T follicular helper cell (primary cell): ENCODE results near the gene CCDC9B.

ENCODE experiments used
- DNase-seq: peaks from one replicate; pipeline ENCODE4 v3.0.0-alpha.2; 2020; ENCODE audit warnings: low read depth

Gene CCDC9B

GRCh38 chr15:40365624-40366456, 25.1 kb upstream of the CCDC9B start:
- DNase-seq: no peak

DNA sequence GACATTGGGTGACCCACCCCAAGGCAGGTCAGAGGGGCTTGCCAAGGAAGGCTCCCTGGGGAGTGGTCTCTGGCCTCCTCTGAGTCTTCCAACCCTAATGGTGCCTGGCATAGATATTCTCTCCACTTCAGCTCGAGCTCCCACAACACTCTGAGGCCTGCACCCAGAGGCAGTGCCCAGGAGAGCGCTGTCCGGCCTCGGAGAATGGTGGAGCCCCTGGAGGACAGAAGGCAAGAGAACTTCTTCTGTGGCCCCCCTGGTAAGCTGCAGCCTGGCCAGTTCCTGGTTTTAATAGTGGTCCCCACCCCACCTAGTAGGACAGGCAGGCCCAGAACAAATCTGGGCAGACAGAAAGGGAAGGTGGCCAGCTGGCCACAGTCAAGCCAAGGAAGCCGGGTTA, 24.3 kb upstream of the CCDC9B start:
- no peak for DNase-seq

GRCh38 chr15:40364251-40364650, 23.5 kb upstream of the CCDC9B start:
- no peak for DNase-seq

DNA sequence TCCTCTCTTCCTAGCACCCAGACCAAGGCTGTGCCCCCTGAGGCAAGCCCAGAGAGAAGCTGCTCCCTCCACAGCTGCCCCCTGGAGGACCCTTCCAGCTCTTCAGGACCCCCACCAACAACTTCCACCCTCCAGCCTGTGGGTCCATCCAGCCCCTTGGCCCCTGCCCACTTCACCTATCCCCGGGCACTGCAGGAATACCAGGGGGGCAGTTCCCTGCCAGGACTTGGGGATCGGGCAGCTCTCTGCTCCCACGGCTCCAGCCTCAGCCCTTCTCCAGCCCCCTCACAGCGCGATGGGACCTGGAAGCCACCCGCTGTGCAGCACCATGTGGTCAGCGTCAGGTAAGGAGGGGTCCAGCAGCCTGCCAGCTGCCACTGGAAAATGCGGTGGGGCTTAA, 22.9 kb upstream of the CCDC9B start:
- DNase-seq: no peak

DNA sequence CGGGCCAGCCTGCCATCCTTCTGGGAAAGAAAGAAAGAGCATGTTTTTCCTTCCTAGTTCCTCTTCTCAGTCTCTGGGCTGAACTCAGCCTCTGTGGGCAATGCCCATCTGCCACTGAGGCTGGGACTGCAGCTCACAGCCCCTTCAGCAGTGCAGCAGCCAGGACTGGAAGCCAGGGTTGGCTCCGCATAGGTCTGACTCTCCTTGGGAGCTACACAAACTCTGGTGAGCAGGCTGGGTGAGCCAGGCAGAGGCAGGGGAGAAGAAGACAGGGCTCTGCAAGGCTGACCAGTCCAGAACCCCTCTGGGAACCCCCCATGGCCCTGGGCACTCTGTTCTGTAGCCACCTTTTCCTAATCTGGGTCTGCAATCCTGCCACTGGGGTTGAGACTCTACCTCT, 20.9 kb upstream of the CCDC9B start:
- no peak for DNase-seq

- DNase-seq: no peak
Observed at GRCh38 chr15:40360015-40360414, 19.3 kb upstream of the CCDC9B start.

- DNase-seq: no peak
Observed at GRCh38 chr15:40358471-40359353, 18.0 kb upstream of the CCDC9B start.

GRCh38 chr15:40357723-40358470, 17.2 kb upstream of the CCDC9B start, which contains the start of gene DISP2:
Gene DISP2 (plus strand): TSS chr15:40358219. CDS start chr15:40358322, 103 bp downstream.
- DNase-seq: peak; percentile 86

- DNase-seq: no peak
Observed at GRCh38 chr15:40357246-40357645, 16.5 kb upstream of the CCDC9B start.

- DNase-seq: no peak
Observed at GRCh38 chr15:40355976-40356585, 15.3 kb upstream of the CCDC9B start.

DNA sequence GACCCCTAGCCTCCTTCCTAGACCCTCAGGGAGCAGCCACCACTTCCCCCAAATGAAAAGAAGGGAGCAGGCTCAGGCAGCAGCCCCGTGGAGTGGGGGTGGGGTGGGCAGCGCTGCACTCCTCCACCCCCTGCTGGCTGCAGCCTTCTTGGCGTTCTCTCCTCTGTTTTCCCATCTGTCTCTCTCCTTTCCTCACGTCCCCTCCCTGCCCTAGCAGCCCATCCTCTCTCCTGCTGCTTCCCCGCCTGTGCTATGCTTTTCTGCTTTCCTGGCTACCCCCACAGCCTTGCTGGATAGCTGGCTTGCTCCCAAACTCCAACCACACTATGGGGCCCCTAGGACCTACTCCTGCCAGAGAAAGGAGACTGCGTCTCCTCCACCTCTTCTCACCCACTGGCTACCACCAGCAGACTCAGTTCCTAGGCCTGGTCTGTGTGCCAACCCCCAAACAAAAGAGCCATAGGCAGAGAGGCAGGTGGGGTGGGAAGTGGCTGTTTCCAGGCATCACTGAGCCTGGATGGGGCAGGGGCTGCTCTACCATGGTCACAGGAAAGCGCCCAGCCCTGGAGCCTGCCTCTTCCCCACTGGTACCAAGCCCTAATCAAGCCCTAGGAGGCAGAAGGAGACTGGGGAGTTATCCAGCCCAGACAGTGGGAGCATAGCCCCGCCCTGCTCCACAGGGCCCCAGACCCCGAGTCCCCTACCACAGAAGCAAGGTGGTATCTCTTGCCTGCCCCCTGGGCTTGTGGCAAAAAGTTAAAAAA, 13.9 kb upstream of the CCDC9B start:
- no peak for DNase-seq

DNA sequence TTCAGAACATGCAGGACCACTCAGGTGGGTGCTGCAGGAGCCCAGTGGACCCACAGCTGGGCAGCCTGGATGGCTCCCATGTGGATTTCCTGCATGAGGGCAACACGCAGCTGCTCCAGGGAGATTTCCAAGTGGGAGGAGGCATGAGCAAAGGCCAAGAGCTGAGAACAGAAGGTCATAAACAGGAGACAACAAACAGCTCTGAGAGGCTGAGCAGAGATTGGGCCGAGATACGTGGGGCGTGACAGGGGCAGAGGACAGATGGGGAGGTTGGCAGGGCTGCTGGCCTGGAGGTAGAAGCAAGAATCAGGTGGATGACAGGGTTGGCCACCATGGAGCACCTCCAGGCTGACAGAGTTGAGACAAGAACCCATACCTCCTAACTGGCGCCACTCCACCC, 13.0 kb upstream of the CCDC9B start:
- DNase-seq: no peak

GRCh38 chr15:40352281-40352901, 11.7 kb upstream of the CCDC9B start:
- no peak for DNase-seq

DNA sequence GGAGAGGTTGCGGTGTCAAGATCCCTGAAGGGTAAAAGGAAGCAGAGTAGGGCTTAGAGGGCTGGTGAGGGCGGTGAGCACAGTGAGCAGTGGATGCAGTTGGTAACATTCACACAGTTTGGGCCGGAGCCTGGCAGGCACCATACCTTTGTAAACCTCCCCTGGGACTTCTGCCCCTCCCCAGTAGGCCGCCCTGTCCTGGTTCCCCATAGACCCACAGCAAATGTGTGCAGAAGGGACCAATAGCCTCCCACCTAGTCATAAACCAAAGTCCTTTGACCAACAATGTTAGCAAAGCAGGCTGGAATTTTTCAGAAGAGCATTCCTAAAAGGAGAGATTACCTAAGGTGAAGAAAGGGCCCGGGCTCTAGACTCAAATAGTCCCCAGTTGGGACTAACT, 8.4 kb upstream of the CCDC9B start:
- no peak for DNase-seq

DNA sequence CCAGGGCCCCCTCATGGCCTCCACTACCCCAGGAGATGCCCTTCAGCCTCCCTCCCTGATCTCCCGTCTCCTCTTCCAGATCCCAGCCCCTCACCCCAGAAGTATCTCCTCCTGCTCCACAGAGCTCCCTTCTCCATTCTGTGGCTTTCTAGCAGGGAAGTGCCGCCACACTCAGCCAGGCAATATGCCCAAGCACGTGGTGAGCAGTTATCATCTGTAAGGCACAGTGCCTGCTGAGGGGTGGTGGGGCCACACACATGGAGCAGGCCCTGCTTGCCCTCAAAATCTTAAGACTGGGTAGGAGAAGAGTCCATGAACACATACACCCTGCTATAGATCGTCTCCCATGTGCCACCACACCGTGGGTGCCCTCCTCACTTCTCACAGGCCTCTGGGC, 7.7 kb upstream of the CCDC9B start:
- DNase-seq: no peak

DNA sequence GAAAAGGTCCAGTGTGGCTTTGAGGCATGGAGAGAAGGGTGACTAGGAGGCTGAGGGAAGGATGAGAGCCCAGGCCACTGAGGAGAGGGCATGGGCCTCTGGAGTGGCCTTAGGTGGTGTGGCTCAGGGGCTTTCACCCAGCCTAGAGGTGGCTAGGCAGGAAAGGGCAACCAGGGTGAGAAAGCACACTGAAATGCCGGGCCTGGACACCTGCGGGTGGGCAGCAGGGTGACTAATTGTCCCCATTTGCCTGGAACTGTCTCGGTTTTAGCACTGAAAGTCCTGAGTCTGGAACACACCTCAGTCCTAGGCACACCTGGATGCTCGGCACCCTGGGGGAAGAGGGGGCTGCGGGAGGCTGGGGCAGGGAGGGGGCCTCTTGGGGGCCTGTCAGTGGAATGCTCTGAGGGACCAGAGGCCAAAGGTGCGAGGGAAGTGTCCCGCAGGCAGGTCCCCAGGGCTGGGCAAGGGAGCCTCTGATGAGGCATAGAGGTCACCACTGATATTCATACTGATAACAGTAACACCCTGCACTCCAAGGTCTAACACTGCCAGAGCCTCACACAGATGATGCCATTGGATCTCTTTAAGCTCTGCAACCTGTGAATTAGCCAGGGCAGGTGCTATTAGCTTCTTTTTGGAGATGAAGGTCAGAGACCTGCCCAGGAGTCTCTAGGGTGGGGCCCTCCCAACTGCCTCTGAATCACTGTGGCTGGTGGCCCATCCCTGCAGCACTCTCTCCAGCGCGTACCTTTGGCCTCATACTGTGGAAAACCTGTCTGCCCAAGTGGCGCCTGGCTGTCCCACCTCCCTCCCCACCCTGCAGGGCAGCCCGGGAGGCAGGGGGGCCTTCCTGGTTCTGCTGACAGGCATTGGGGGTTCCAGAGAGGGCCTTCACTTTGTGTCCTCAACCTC, 7.1 kb upstream of the CCDC9B start:
- DNase-seq: no peak

- no peak for DNase-seq
Observed at GRCh38 chr15:40346579-40347558, 6.1 kb upstream of the CCDC9B start.

GRCh38 chr15:40345867-40346578, 5.3 kb upstream of the CCDC9B start:
- no peak for DNase-seq
